H9 (cell line): Measurements from ENCODE around the gene ILDR1. TPM values are rescaled to one million over a fixed set of nuclear protein-coding genes. Genes with fewer than 3 reads are reported as not detected.

Experiments
- DNase-seq: peaks from one replicate; pipeline ENCODE4 v3.0.0-alpha.2; 2017
- H2AFZ ChIP-seq: one replicate; pipeline ENCODE4 v1.6.1; 2013; ENCODE audit warnings: mild to moderate bottlenecking, low read length, control low read depth, moderate library complexity
- H2AK5ac ChIP-seq: 2 replicates; pipeline ENCODE4 v1.6.1; 2013; ENCODE audit warnings: low read length, control low read depth, mixed read lengths; ENCODE audit not compliant: insufficient read length
- H2BK120ac ChIP-seq: one replicate; pipeline ENCODE4 v1.6.1; 2013; ENCODE audit warnings: low read depth, mild to moderate bottlenecking, low read length, control low read depth, inconsistent platforms; ENCODE audit not compliant: poor library complexity, severe bottlenecking
- H2BK12ac ChIP-seq: 2 replicates; pipeline ENCODE4 v1.6.1; 2013; ENCODE audit warnings: low read length, control low read depth, mixed read lengths, low read depth; ENCODE audit not compliant: insufficient read length
- H2BK15ac ChIP-seq: 2 replicates; pipeline ENCODE4 v1.6.1; 2013; ENCODE audit warnings: low read depth, low read length, control low read depth
- H2BK20ac ChIP-seq: one replicate; pipeline ENCODE4 v1.6.1; 2013; ENCODE audit warnings: low read depth, mild to moderate bottlenecking, low read length, control low read depth, inconsistent platforms; ENCODE audit not compliant: poor library complexity, severe bottlenecking
- H2BK5ac ChIP-seq: 2 replicates; pipeline ENCODE4 v1.6.1; 2013; ENCODE audit warnings: low read length, control low read depth, mixed read lengths; ENCODE audit not compliant: insufficient read length
- H3K14ac ChIP-seq: 2 replicates; pipeline ENCODE4 v1.6.1; 2013; ENCODE audit warnings: low read length, control low read depth; ENCODE audit not compliant: insufficient read depth
- H3K18ac ChIP-seq: 2 replicates; pipeline ENCODE4 v1.6.1; 2013; ENCODE audit warnings: low read depth, mild to moderate bottlenecking, mixed read lengths, low read length, control low read depth; ENCODE audit not compliant: insufficient read length
- H3K23ac ChIP-seq: 2 replicates; pipeline ENCODE4 v1.6.1; 2013; ENCODE audit warnings: low read length, control low read depth, mixed read lengths, low read depth; ENCODE audit not compliant: insufficient read length
- H3K23me2 ChIP-seq: 2 replicates; pipeline ENCODE4 v1.6.1; 2013; ENCODE audit warnings: low read depth, mild to moderate bottlenecking, mixed read lengths, low read length, control low read depth; ENCODE audit not compliant: insufficient read length, poor library complexity, severe bottlenecking
- H3K27ac ChIP-seq: 2 replicates; pipeline ENCODE4 v1.5.1; 2013; ENCODE audit warnings: low read length, control low read depth, mixed read lengths, low read depth; ENCODE audit not compliant: insufficient read length
- H3K27me3 ChIP-seq: 2 replicates; pipeline ENCODE4 v1.6.1; 2013; ENCODE audit warnings: low read length, control low read depth, inconsistent platforms; ENCODE audit not compliant: insufficient read depth
- H3K4ac ChIP-seq: 2 replicates; pipeline ENCODE4 v1.6.1; 2013; ENCODE audit warnings: low read depth, mild to moderate bottlenecking, control low read depth, inconsistent platforms, low read length, moderate library complexity
- H3K4me1 ChIP-seq: 2 replicates; pipeline ENCODE4 v1.6.1; 2013; ENCODE audit warnings: low read length, control low read depth, inconsistent platforms; ENCODE audit not compliant: insufficient read depth
- H3K4me2 ChIP-seq: 2 replicates; pipeline ENCODE4 v1.6.1; 2013; ENCODE audit warnings: low read length, control low read depth, mixed read lengths; ENCODE audit not compliant: insufficient read length, insufficient read depth
- H3K56ac ChIP-seq: 2 replicates; pipeline ENCODE4 v1.6.1; 2013; ENCODE audit warnings: low read depth, mild to moderate bottlenecking, mixed read lengths, low read length, control low read depth; ENCODE audit not compliant: insufficient read length
- H3K79me1 ChIP-seq: 2 replicates; pipeline ENCODE4 v1.6.1; 2013; ENCODE audit warnings: low read depth, mild to moderate bottlenecking, moderate library complexity, low read length, control low read depth, inconsistent platforms; ENCODE audit not compliant: insufficient read depth, poor library complexity, severe bottlenecking
- H3K79me2 ChIP-seq: 2 replicates; pipeline ENCODE4 v1.6.1; 2013; ENCODE audit warnings: low read length, control low read depth, inconsistent platforms; ENCODE audit not compliant: insufficient read depth
- H3K9ac ChIP-seq: 2 replicates; pipeline ENCODE4 v1.6.1; 2013; ENCODE audit warnings: low read length, control low read depth, mixed read lengths; ENCODE audit not compliant: insufficient read length; ENCODE audit errors: extremely low read depth
- H3K9me3 ChIP-seq: one replicate; pipeline ENCODE4 v1.6.1; 2013; ENCODE audit warnings: low read depth, low read length, inconsistent platforms; ENCODE audit not compliant: control insufficient read depth
- H3T11ph ChIP-seq: one replicate; pipeline ENCODE4 v1.6.1; 2013; ENCODE audit warnings: mild to moderate bottlenecking, low read length, control low read depth, inconsistent platforms
- H4K20me1 ChIP-seq: one replicate; pipeline ENCODE4 v1.6.1; 2013; ENCODE audit not compliant: control insufficient read depth, insufficient read length, insufficient read depth
- H4K5ac ChIP-seq: 2 replicates; pipeline ENCODE4 v1.6.1; 2013; ENCODE audit warnings: low read depth, mild to moderate bottlenecking, mixed read lengths, low read length, control low read depth; ENCODE audit not compliant: insufficient read length
- H4K8ac ChIP-seq: replicated peaks from 2 replicates; pipeline ENCODE4 v1.6.1; 2013; ENCODE audit warnings: low read length, control low read depth, mixed read lengths, low read depth; ENCODE audit not compliant: insufficient read length
- H4K91ac ChIP-seq: 2 replicates; pipeline ENCODE4 v1.6.1; 2013; ENCODE audit warnings: low read depth, mild to moderate bottlenecking, moderate library complexity, mixed read lengths, low read length, control low read depth; ENCODE audit not compliant: insufficient read length
- H3K27ac Mint-ChIP-seq, 3 experiments: 2 replicates in 2 of 3; 3 replicates in 1 of 3; pipeline ENCODE4 v1.8.0; 2020 to 2021; ENCODE audit warnings: mixed read lengths in 3 of 3, mild to moderate bottlenecking in 1 of 3, moderate library complexity in 1 of 3
- H3K27me3 Mint-ChIP-seq: 2 replicates; pipeline ENCODE4 v1.8.0; 2021; ENCODE audit warnings: low read depth, mild to moderate bottlenecking, moderate library complexity, mixed read lengths
- H3K36me3 Mint-ChIP-seq, 3 experiments: 2 replicates in 2 of 3; 3 replicates in 1 of 3; pipeline ENCODE4 v1.8.0; 2020 to 2021; ENCODE audit warnings: low read depth in 3 of 3, mixed read lengths in 3 of 3; ENCODE audit not compliant: insufficient read depth in 1 of 3
- H3K4me1 Mint-ChIP-seq, 2 experiments: 2 replicates each; pipeline ENCODE4 v1.8.0; 2020; ENCODE audit warnings: mixed read lengths in 2 of 2
- H3K4me3 Mint-ChIP-seq, 2 experiments: 2 replicates in 1 of 2; 3 replicates in 1 of 2; pipeline ENCODE4 v1.8.0; 2020 to 2021; ENCODE audit warnings: mild to moderate bottlenecking in 2 of 2, mixed read lengths in 2 of 2, moderate library complexity in 1 of 2
- H3K9me3 Mint-ChIP-seq, 2 experiments: 2 replicates in 1 of 2; 3 replicates in 1 of 2; pipeline ENCODE4 v1.8.0; 2020; ENCODE audit warnings: mild to moderate bottlenecking in 2 of 2, mixed read lengths in 2 of 2, moderate library complexity in 1 of 2
- CTCF ChIP-seq: fragments of 200-600 bp; sonication (generic); conservative IDR thresholded peaks from 3 replicates; pipeline ENCODE4 v1.8.0; 2021; ENCODE audit warnings: antibody characterized with exemption, mild to moderate bottlenecking
- WGBS: extraction: QIAGEN DNeasy Blood & Tissue Kit; methylation state at CpG from one replicate; pipeline ENCODE4 v1.1.7; 2013; ENCODE audit warnings: missing lambda C conversion rate, low lambda C conversion rate, mixed read lengths; ENCODE audit not compliant: insufficient read length; ENCODE audit errors: extremely low coverage; 5-methylcytosine and 5-hydroxymethylcytosine counted together
- total RNA-seq: library from RNA; stranded (reverse); gene quantifications from 2 replicates; pipeline ENCODE4 v1.2.1, GENCODE V29; 2021

Gene ILDR1
- total RNA-seq, 1 experiment from 2014 or later, result 0.68 TPM

GRCh38 chr3:122033023-122033422 lies 11.0 kb upstream of the ILDR1 start:
- no peak overlapping the region for H2BK20ac ChIP-seq
- H3K23ac ChIP-seq, result no peak overlapping the region
- no peak overlapping the region for H4K5ac ChIP-seq
- Mint-ChIP-seq H3K27ac (no peak overlapping the region), H3K4me1 (peaks cover 4 to 8% of the 10 kb centered on the region in 2 experiments), H3K9me3 (peaks cover 33 to 34% of the 10 kb centered on the region in 2 experiments), H3K4me3 (no peak overlapping the region), H3K27me3 (peaks cover 2% of the 10 kb centered on the region), H3K36me3 (peaks cover 18 to 27% (median 25%) of the 10 kb centered on the region in 3 experiments)
- no CpG with 5 or more reads among the region's 1 CpG for WGBS
- no peak overlapping the region for H3K4me2 ChIP-seq
- no peaks in the 10 kb centered on the region for H3K4me1 ChIP-seq
- no peak overlapping the region for H2BK5ac ChIP-seq
- H3T11ph ChIP-seq, result no peak overlapping the region
- no peak overlapping the region for H2BK15ac ChIP-seq
- no peaks in the 10 kb centered on the region for H3K27me3 ChIP-seq
- H2AFZ ChIP-seq, result no peak overlapping the region
- H3K9ac ChIP-seq, result no peak overlapping the region
- H2AK5ac ChIP-seq, result no peak overlapping the region
- no peak overlapping the region for H3K27ac ChIP-seq
- no peaks in the 10 kb centered on the region for H3K79me1 ChIP-seq
- H3K79me2 ChIP-seq, result no peaks in the 10 kb centered on the region
- no peaks in the 10 kb centered on the region for H3K23me2 ChIP-seq
- TF ChIP-seq CTCF, result no peak
- no peak overlapping the region for H3K56ac ChIP-seq
- H4K91ac ChIP-seq, result no peak overlapping the region
- H3K4ac ChIP-seq, result no peak overlapping the region
- no peak overlapping the region for H3K14ac ChIP-seq
- no peak overlapping the region for H2BK12ac ChIP-seq
- H2BK120ac ChIP-seq, result no peak overlapping the region
- peaks cover 13% of the 10 kb centered on the region for H3K9me3 ChIP-seq
- H3K18ac ChIP-seq, result no peak overlapping the region
- DNase-seq, result no peak
- no peaks in the 10 kb centered on the region for H4K20me1 ChIP-seq
- H4K8ac ChIP-seq, result no peak overlapping the region
